ENCODE results near the gene ANKRD13B.

Gene ANKRD13B

GRCh38 chr17:29607557-29608195, 14.7 kb downstream of the ANKRD13B start:
- H3K27ac ChIP-seq = no peak overlapping the region
- TF ChIP-seq ZFX (IDR thresholded peaks at IDR 0.05; ENCODE audit: borderline replicate concordance) = no peak
- TF ChIP-seq CTCF (IDR thresholded peaks at IDR 0.05) = no peak

DNA sequence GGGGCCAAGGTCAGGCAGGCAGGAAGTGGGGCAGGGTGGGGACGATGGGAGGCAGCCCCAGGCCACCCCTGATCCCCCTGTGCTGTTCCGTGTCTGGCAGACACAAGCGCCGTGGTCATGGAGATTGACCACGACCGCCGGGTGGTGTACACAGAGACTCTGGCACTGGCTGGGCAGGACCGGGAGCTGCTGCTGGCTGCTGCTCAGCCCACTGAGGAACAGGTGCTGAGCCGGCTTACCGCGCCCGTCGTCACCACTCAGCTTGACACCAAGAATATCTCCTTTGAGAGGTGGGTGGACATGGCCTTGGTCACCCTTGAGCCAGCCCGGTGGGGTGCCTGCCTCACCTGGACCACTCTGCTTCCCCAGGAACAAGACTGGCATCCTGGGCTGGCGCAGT, 16.1 kb downstream of the ANKRD13B start:
- no peak for TF ChIP-seq ZFX (IDR thresholded peaks at IDR 0.05; ENCODE audit: borderline replicate concordance)
- no peak for TF ChIP-seq CTCF (IDR thresholded peaks at IDR 0.05)
- no peak overlapping the region for H3K27ac ChIP-seq

DNA sequence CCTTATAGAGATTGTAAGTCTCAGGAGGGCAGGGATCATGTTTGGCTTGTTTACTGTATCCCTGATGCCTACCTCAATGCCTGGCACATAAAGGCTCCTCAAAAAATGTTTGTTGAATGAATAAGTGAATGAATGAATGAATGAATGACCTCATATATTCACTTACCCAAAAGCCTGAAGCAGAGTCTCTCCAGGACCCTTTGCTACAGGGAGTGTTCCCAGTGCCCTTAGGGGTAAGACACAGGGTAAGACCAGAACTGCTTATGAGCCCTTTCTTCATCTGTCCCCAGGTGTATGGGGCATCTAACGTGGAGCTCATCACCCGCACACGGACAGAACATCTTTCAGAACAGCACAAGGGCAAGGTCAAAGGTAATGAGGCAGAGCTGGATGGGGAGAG, 17.5 kb downstream of the ANKRD13B start:
- no peak for TF ChIP-seq ZFX (IDR thresholded peaks at IDR 0.05; ENCODE audit: borderline replicate concordance)
- TF ChIP-seq CTCF (IDR thresholded peaks at IDR 0.05) = no peak
- H3K27ac ChIP-seq = no peak overlapping the region

DNA sequence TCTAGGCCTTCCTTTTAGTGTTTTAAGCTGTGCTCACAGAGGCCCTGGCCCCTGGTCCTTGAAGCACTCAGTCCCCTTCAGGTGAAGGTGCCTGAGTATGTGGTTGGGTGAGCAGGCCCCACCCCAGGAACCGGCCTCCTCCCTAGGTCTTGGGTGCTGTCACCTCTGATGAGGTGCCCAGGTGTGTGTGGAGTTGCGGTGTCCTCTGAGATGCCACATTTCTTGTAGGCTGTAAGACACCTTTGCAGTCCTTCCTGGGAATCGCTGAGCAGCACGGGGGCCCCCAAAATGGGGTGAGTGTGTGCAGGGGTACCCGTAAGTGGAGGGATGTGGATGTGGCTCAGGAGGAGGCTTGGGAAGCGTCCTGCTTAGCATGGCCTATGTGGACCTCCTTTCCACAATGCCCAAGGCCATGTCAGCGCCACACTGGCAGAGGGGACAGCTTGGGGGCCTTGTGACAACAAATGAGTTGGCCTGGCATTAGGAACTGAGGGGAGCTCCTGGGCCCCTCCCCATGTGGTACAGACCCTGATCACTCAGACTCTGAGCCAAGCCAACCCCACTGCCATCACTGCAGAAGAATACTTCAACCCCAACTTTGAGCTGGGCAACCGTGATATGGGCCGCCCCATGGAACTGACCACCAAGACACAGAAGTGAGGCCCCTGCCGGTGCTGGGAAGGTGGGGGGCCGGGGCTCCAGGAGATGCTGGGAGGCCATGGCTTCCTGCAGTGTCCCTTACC, 18.6 kb downstream of the ANKRD13B start:
- no peak overlapping the region for H3K27ac ChIP-seq
- TF ChIP-seq ZFX (IDR thresholded peaks at IDR 0.05; ENCODE audit: borderline replicate concordance) (no peak), CTCF (IDR thresholded peaks at IDR 0.05) (no peak)

DNA sequence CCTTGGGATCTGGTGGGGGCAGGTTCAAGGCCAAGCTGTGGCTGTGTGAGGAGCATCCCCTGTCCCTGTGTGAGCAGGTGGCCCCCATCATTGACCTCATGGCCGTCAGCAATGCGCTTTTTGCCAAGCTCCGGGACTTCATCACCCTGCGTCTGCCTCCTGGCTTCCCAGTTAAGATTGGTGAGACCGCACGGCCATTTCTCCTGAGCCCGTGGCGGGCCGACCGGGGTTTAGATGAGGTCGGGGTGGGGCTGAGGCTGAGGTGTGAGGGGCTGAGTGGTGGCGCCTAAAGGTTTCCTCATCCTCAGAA, 19.1 kb downstream of the ANKRD13B start:
- TF ChIP-seq CTCF (IDR thresholded peaks at IDR 0.05) (no peak), ZFX (IDR thresholded peaks at IDR 0.05; ENCODE audit: borderline replicate concordance) (no peak)

DNA sequence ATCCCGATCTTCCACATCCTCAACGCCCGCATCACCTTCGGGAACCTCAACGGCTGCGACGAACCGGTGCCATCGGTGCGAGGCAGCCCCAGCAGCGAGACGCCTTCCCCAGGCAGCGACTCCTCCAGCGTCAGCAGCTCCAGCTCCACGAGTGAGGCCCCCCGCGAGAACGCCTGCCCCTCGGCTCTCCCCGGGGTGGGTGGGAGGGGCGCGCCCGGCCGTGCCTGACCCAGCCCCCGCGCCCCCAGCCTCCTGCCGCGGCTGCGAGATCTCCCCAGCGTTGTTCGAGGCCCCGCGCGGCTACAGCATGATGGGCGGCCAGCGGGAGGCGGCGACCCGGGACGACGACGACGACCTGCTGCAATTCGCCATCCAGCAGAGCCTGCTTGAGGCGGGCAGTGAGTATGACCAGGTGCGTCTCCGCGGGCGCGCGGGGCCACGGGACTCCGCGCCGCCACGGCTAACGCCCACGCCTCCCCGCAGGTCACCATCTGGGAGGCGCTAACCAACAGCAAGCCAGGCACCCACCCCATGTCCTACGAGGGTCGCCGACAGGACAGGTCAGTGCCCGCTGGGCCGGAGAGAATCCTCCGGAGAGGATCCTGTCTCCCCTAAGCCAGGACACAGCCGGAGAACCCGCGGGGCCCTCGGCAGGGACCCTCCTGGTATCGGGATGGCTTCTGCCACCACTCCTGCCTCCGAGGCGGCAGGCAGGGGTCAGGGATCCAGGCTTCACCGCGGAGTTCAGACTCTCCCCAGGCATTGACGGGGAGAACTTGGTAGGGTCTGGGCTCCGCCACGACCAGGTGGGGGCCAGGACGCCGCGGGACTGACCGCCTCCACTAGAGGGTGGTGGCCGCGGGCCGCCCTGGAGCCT, 19.7 kb downstream of the ANKRD13B start:
- H3K27ac ChIP-seq = 0 out of 2 replicates have a peak overlapping the region, but pooled peaks have one; percentile 20
- TF ChIP-seq CTCF (IDR thresholded peaks at IDR 0.05) (no peak), ZFX (IDR thresholded peaks at IDR 0.05; ENCODE audit: borderline replicate concordance) (no peak)

More for the DNA sequence above, 19.1 kb downstream of the ANKRD13B start:
- no peak overlapping the region for H3K27ac ChIP-seq
